ENCODE measurements around the gene ESR1. TPM values are rescaled to one million over a fixed set of nuclear protein-coding genes. Genes with fewer than 3 reads are reported as not detected.
A peak's percentile ranks its signal among the peaks of the same experiment; 100 is the strongest.

ESR1 gene
- polyA plus RNA-seq, 1 of the 3 experiments (the other 2 are of a cell fraction): under 0.01 TPM

DNA sequence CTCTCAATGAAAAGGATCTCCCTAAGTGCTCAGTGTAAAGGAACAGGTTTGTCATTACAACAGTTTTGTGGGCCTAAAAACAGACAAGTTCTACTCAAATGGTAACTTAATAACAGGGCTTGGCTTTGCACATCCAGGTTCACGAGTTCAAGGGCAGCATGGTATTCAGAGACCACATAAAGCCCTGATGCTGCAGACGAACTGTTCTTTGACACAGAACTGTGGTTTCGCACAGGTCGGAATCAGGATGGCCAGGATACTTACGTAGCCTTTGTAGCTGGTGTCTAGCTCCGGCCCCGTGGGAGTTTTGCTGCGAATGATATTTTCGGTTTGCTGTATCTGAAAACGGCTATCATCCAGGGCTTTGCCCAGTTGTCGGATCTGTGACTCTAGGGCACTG, 335.9 kb downstream of the ESR1 start (continued):
- TF ChIP-seq ZBTB33 (IDR thresholded peaks at IDR 0.05; ENCODE audit: borderline replicate concordance, low read depth): no peak
- TF ChIP-seq EP300 (IDR thresholded peaks at IDR 0.05; ENCODE audit: borderline replicate concordance in 1 of 2, low read depth in 1 of 2, low read length in 1 of 2): no peak

DNA sequence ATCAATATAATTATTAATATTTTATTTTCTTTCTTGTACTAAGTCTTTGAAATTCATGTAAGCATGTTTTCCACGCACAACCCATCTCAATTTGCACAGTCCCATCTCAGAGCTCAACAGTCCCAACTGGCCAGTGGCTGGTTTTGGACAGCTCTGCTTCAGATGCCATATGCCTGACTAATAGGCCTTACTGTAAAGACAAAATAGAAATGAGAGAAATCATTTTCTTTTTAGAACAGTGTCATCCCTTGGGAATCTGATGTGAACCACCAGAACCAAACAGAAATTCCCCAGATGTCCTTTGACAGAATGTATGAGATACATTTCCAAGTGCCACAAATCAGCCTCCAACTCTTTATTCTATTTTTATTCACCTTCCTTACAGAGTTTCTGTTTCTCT, 338.9 kb downstream of the ESR1 start:
- H3K4me3 ChIP-seq (ENCODE audit: low read depth in 2 of 2, low read length in 1 of 2): no peak overlapping the region
- CTCF ChIA-PET: interaction anchor here (2.8 kb wide), 1 partner anchor 22 kb away, joined by 10 read pairs; no protein-coding TSS in a partner anchor
- no peaks in the 10 kb centered on the region for H3K9me3 ChIP-seq
- no peaks in the 10 kb centered on the region for H3K9me2 ChIP-seq
- H3K4me1 ChIP-seq (ENCODE audit: control insufficient read depth in 1 of 2, insufficient read depth in 2 of 2, low read depth in 1 of 2, low read length in 1 of 2): peaks cover 0 to 4% of the 10 kb centered on the region in 2 experiments; a peak in 1 of 4 replicates
- H3F3A ChIP-seq (replicated peaks; ENCODE audit: insufficient read depth): peaks cover 27% of the 10 kb centered on the region
- H3K27ac ChIP-seq (ENCODE audit: low read depth in 2 of 2, low read length in 1 of 2): peak overlapping the region in 1 of 2 experiments; percentile 68; a peak in 3 of 4 replicates
- peaks cover 61 to 71% of the 10 kb centered on the region in 2 experiments for H3K36me3 ChIP-seq (replicated peaks in 1 of 2; ENCODE audit: control insufficient read depth in 1 of 2, insufficient read depth in 2 of 2, low read length in 1 of 2)
- WGBS (ENCODE audit: low lambda C conversion rate): 60% methylated on average over 1 of the region's 1 CpG
- no peaks in the 10 kb centered on the region for H3K27me3 ChIP-seq (ENCODE audit: insufficient read depth)
- POLR2A ChIA-PET: interaction anchor here (1.2 kb wide), 1 partner anchor 21 kb away, joined by 4 read pairs; no protein-coding TSS in a partner anchor
- peaks cover 8% of the 10 kb centered on the region for H4K20me1 ChIP-seq (ENCODE audit: insufficient read depth)
- H3K4me2 ChIP-seq: peak overlapping the region; percentile 46; the same call in 1 of the 2 replicates
- no peak overlapping the region for H3K9ac ChIP-seq
- H2AFZ ChIP-seq (ENCODE audit: low read depth): no peak overlapping the region
- no peak for DNase-seq
- H3K79me2 ChIP-seq (ENCODE audit: insufficient read depth): no peaks in the 10 kb centered on the region
- TF ChIP-seq RAD21 (IDR thresholded peaks at IDR 0.05; ENCODE audit: low read length) (no peak), SMC3 (IDR thresholded peaks at IDR 0.05; ENCODE audit: low read depth, low read length) (no peak), JUND (IDR thresholded peaks at IDR 0.05) (peak; percentile 79), GATA2 (CRISPR knock-in tag; IDR thresholded peaks at IDR 0.05) (no peak), MEF2A (IDR thresholded peaks at IDR 0.05; ENCODE audit: borderline replicate concordance, low read depth) (peak; percentile 78), GABPA (IDR thresholded peaks at IDR 0.05; ENCODE audit: low read depth) (no peak), MXI1 (IDR thresholded peaks at IDR 0.05; ENCODE audit: low read depth, low read length) (no peak), TCF12 (IDR thresholded peaks at IDR 0.05) (peak; percentile 94), EP300 (IDR thresholded peaks at IDR 0.05; ENCODE audit: borderline replicate concordance in 1 of 2, low read depth in 1 of 2, low read length in 1 of 2) (peak; percentile 26 to 58; a peak in 2 of 4 replicates), ZBTB33 (IDR thresholded peaks at IDR 0.05; ENCODE audit: borderline replicate concordance, low read depth) (no peak), POLR2AphosphoS5 (IDR thresholded peaks at IDR 0.05; ENCODE audit: low read depth, low read length) (0 out of 2 replicates have a peak, but pooled peaks have one; percentile 18), RXRA (IDR thresholded peaks at IDR 0.05; ENCODE audit: borderline replicate concordance, low read depth) (no peak), YY1 (IDR thresholded peaks at IDR 0.05; ENCODE audit: low read depth) (no peak), CTCF (IDR thresholded peaks at IDR 0.05) (no peak), NRF1 (IDR thresholded peaks at IDR 0.05; ENCODE audit: low read depth, low read length) (no peak), TEAD4 (IDR thresholded peaks at IDR 0.05; ENCODE audit: borderline replicate concordance, insufficient read depth) (peak; percentile 76; the same call in 1 of the 2 replicates), FOSL2 (IDR thresholded peaks at IDR 0.05; ENCODE audit: borderline replicate concordance, low read depth) (peak; percentile 71; the same call in 1 of the 2 replicates), FOXJ3 (CRISPR knock-in tag; IDR thresholded peaks at IDR 0.05) (no peak), EZH2phosphoT487 (IDR thresholded peaks at IDR 0.05; ENCODE audit: borderline replicate concordance, low read depth) (no peak)
- TF ChIP-seq, protein P1, sequence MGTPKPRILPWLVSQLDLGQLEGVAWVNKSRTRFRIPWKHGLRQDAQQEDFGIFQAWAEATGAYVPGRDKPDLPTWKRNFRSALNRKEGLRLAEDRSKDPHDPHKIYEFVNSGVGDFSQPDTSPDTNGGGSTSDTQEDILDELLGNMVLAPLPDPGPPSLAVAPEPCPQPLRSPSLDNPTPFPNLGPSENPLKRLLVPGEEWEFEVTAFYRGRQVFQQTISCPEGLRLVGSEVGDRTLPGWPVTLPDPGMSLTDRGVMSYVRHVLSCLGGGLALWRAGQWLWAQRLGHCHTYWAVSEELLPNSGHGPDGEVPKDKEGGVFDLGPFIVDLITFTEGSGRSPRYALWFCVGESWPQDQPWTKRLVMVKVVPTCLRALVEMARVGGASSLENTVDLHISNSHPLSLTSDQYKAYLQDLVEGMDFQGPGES (IDR thresholded peaks at IDR 0.05; ENCODE audit: low read depth, low read length): no peak

Data from SK-N-SH (cell line).